ENCODE data around the gene UNC93A.

- TF ChIP-seq CTCF (IDR thresholded peaks at IDR 0.05; ENCODE audit: poor library complexity) = no peak
- no peak for TF ChIP-seq EZH2phosphoT487 (IDR thresholded peaks at IDR 0.05; ENCODE audit: low read depth, severe bottlenecking, unreplicated experiment)
- TF ChIP-seq EZH2 (IDR thresholded peaks at IDR 0.05; ENCODE audit: borderline replicate concordance) = no peak
Observed at GRCh38 chr6:167268683-167269280, 22.3 kb upstream of the UNC93A start.

All from hepatocyte (in vitro differentiated cells).